ENCODE measurements around the gene ALK. TPM values are rescaled to one million over a fixed set of nuclear protein-coding genes. Genes with fewer than 3 reads are reported as not detected.

ALK gene
- total and polyA plus RNA-seq, 10 of the 15 experiments (the other 5 are each of a cell fraction or from before 2014, with no cell fraction given): 0.11 TPM; not detected in 9

- Histone ChIP-seq H2AFZ (ENCODE audit: control insufficient read depth, low read depth, low read length) (no peak overlapping the region), H3K9ac (ENCODE audit: control insufficient read depth, insufficient read depth, low read length) (no peak overlapping the region), H3K27ac (ENCODE audit: control insufficient read depth, insufficient read depth) (no peak overlapping the region), H3K27me3 (replicated peaks in 1 of 2; ENCODE audit: control insufficient read depth in 2 of 2, insufficient read depth in 2 of 2, low read length in 1 of 2) (0 out of 4 replicates have a peak, but pooled peaks cover 0 to 3% of the 10 kb centered on the region in 2 experiments), H3K4me1 (ENCODE audit: control insufficient read depth, insufficient read depth, low read length) (no peaks in the 10 kb centered on the region), H4K20me1 (ENCODE audit: control insufficient read depth, insufficient read depth) (no peaks in the 10 kb centered on the region), H3K4me2 (ENCODE audit: control insufficient read depth, insufficient read depth) (no peak overlapping the region), H3K9me3 (replicated peaks; ENCODE audit: control insufficient read depth, insufficient read depth, low read length) (no peaks in the 10 kb centered on the region), H3K4me3 (no peak overlapping the region), H3K36me3 (ENCODE audit: control insufficient read depth in 2 of 2, insufficient read depth in 2 of 2, low read length in 1 of 2) (no peaks in the 10 kb centered on the region), H3K79me2 (ENCODE audit: control insufficient read depth, insufficient read depth, low read length) (no peaks in the 10 kb centered on the region)
- BruUV-seq (replicated peaks): no TSS peak
- intact Hi-C loops (cut with micrococcal nuclease; ENCODE audit: unreplicated experiment) (no loop called here), in situ Hi-C loops (cut with MboI) (no loop called here)
- SMC1A ChIA-PET (ENCODE audit: uncharacterized antibody, unreplicated experiment): no interaction called here
- RAD21 ChIA-PET (ENCODE audit: unreplicated experiment): no interaction called here
- 41% methylated on average over 15 of the region's 15 CpGs for WGBS (ENCODE audit: insufficient coverage, insufficient replicate concordance, low lambda C conversion rate, missing lambda C conversion rate)
- CTCF ChIA-PET: no interaction called here
- no peak for TF ChIP-seq ESRRA (IDR thresholded peaks at IDR 0.05; ENCODE audit: low read length)
- DNase-seq (ENCODE audit: low read depth, low spot score) (no peak), ATAC-seq (no peak), FAIRE-seq (no peak)
- POLR2A ChIA-PET: no interaction called here
Observed at GRCh38 chr2:29227935-29228675, 693.3 kb downstream of the ALK start.

- H3K9ac ChIP-seq (ENCODE audit: control insufficient read depth, insufficient read depth, low read length): no peak overlapping the region
- 5% methylated on average over 7 of the region's 7 CpGs for WGBS (ENCODE audit: insufficient coverage, insufficient replicate concordance, low lambda C conversion rate, missing lambda C conversion rate)
- ChIA-PET SMC1A (ENCODE audit: uncharacterized antibody, unreplicated experiment) (no interaction called here), RAD21 (ENCODE audit: unreplicated experiment) (interaction anchor here (0.6 kb wide), 1 partner anchor 127 kb away, joined by 3 read pairs; no protein-coding TSS in a partner anchor), CTCF (no interaction called here), POLR2A (interaction anchor here (0.6 kb wide), 2 partner anchors 118 to 461 kb away, joined by 3 to 6 read pairs; no protein-coding TSS in a partner anchor)
- BruUV-seq (replicated peaks): no TSS peak
- DNase-seq (ENCODE audit: low read depth, low spot score) (no peak), ATAC-seq (no peak), FAIRE-seq (no peak)
- no peaks in the 10 kb centered on the region for H3K36me3 ChIP-seq (ENCODE audit: control insufficient read depth in 2 of 2, insufficient read depth in 2 of 2, low read length in 1 of 2)
- H2AFZ ChIP-seq (ENCODE audit: control insufficient read depth, low read depth, low read length): no peak overlapping the region
- no peak overlapping the region for H3K4me3 ChIP-seq
- no peaks in the 10 kb centered on the region for H4K20me1 ChIP-seq (ENCODE audit: control insufficient read depth, insufficient read depth)
- no peak overlapping the region for H3K4me2 ChIP-seq (ENCODE audit: control insufficient read depth, insufficient read depth)
- no peaks in the 10 kb centered on the region for H3K4me1 ChIP-seq (ENCODE audit: control insufficient read depth, insufficient read depth, low read length)
- intact Hi-C loops (cut with micrococcal nuclease; ENCODE audit: unreplicated experiment) (no loop called here), in situ Hi-C loops (cut with MboI) (no loop called here)
- H3K9me3 ChIP-seq (replicated peaks; ENCODE audit: control insufficient read depth, insufficient read depth, low read length): no peaks in the 10 kb centered on the region
- H3K27ac ChIP-seq (ENCODE audit: control insufficient read depth, insufficient read depth): no peak overlapping the region
- no peak for TF ChIP-seq TCF12 (IDR thresholded peaks at IDR 0.05; ENCODE audit: low read depth, low read length)
- TF ChIP-seq PAX8 (IDR thresholded peaks at IDR 0.05): no peak
- no peak for TF ChIP-seq EZH2 (IDR thresholded peaks at IDR 0.05; ENCODE audit: borderline replicate concordance, control insufficient read depth, low read depth, low read length)
- TF ChIP-seq ZNF622 (IDR thresholded peaks at IDR 0.05): no peak
- TF ChIP-seq SRF (IDR thresholded peaks at IDR 0.05; ENCODE audit: low read depth in 2 of 2, low read length in 2 of 2): no peak
- TF ChIP-seq TARDBP (IDR thresholded peaks at IDR 0.05; ENCODE audit: borderline replicate concordance): no peak
- no peak for TF ChIP-seq JUNB (IDR thresholded peaks at IDR 0.05)
- no peak for TF ChIP-seq GABPA (IDR thresholded peaks at IDR 0.05; ENCODE audit: low read depth)
- no peaks in the 10 kb centered on the region for H3K27me3 ChIP-seq (replicated peaks in 1 of 2; ENCODE audit: control insufficient read depth in 2 of 2, insufficient read depth in 2 of 2, low read length in 1 of 2)
- no peaks in the 10 kb centered on the region for H3K79me2 ChIP-seq (ENCODE audit: control insufficient read depth, insufficient read depth, low read length)
Observed at GRCh38 chr2:29226808-29227207, 694.6 kb downstream of the ALK start.

All from GM12878 (cell line).